Pancreas (tissue), 10 donors: ENCODE data around the gene MLLT10. TPM values are rescaled to one million over a fixed set of nuclear protein-coding genes. Genes with fewer than 3 reads are reported as not detected.

Experiments
- ATAC-seq, 4 donors: fragments of 200-7000 bp; cut with Tn5 transposase; one replicate each; pipeline versions ENCODE4 v1.8.0 to v1.9.1; 2020; ENCODE audit warnings: mild to moderate bottlenecking in 4 of 4, moderate library complexity in 4 of 4
- DNase-seq, 6 donors: peaks; one replicate each; pipeline ENCODE4 v3.0.0-alpha.2; 2020
- FAIRE-seq: peaks from 2 replicates; lab custom pipeline; 2012; peaks lifted over from hg19 to GRCh38; lab: Jason Lieb, UNC
- H3K27ac ChIP-seq, 4 donors: fragments of 200-600 bp; sonication (generic); 1 replicate in 3 of 4; 2 replicates in 1 of 4; pipeline versions ENCODE4 v1.5.0 to v1.8.0; 2020
- H3K27me3 ChIP-seq, 4 donors: fragments of 200-600 bp; one replicate each; pipeline ENCODE4 v1.8.0; 2021
- H3K36me3 ChIP-seq, 3 donors: fragments of 200-600 bp; sonication (generic) in 1 of 3; one replicate each; pipeline versions ENCODE4 v1.5.0 to v1.8.0; 2020 to 2021
- H3K4me1 ChIP-seq, 3 donors: fragments of 200-600 bp; one replicate each; pipeline ENCODE4 v1.8.0; 2021
- H3K4me3 ChIP-seq, 4 donors: fragments of 200-600 bp; sonication (generic) in 2 of 4; one replicate each; pipeline versions ENCODE4 v1.5.0 to v1.8.0; 2020 to 2021
- H3K9me3 ChIP-seq, 4 donors: fragments of 200-600 bp; one replicate each; pipeline ENCODE4 v1.8.0; 2021
- WGBS, 2 donors: extraction: QIAGEN DNeasy Blood & Tissue Kit; methylation state at CpG; one replicate each; pipeline ENCODE4 v1.1.7; 2013; 5-methylcytosine and 5-hydroxymethylcytosine counted together
- intact Hi-C, 3 donors: fragments of 100-400 bp; cut with DNase I; formaldehyde crosslinking; loops; one replicate each; pipeline versions ENCODE4 v1.11.1 to v1.14.2; 2022
- microRNA-seq, 2 donors: library from miRNA; unstranded; fragments of <30 nt; microRNA quantifications; one replicate each; pipeline versions ENCODE4 to v1.1.0, GENCODE V29; 2019 to 2020
- polyA plus RNA-seq, 2 donors: library from polyadenylated mRNA; stranded (reverse); fragments of 200-250 nt; gene quantifications; one replicate each; pipeline ENCODE4 v1.2.3, GENCODE V29; 2013
- total RNA-seq, 6 donors: library from RNA; stranded (reverse); fragmentation: NEBNext Ultra II Directional in 4 of 6; extraction: Animal tissue kit (Norgen Biotek cat#: 25700) in 4 of 6; gene quantifications; one replicate each; pipeline versions ENCODE4 v1.2.1 to v1.2.4, GENCODE V29; 2021 to 2023
- TF ChIP-seq, protein P1 (sequence below), 4 donors: fragments of 200-600 bp; sonication (generic) in 3 of 4; IDR thresholded peaks; one replicate each; pipeline versions ENCODE4 v1.5.0 to v1.8.0; 2021; ENCODE audit warnings: antibody characterized with exemption in 4 of 4
- donor health status: healthy with polysubstance abuse.
- donor health status: DM: no; HTN: no; CAD: no; lungs with moderate emphysema.
- donor health status: DM: no; HTN: no; CAD: no.
- donor health status: control.
- donor health status: control.
- donor health status: Bipolar disorder and iron deficiency.
- donor health status: DM: yes; HTN: yes; CAD: no.
- donor health status: DM: no; HTN: no; CAD: no.
- donor health status: DM: no; HTN: no; CAD: no.
- donor health status: DM: yes; HTN: yes; CAD: no.

Gene MLLT10
- total and polyA plus RNA-seq, 8 donors: 10.7 to 25.1 (median 15.0) TPM

GRCh38 chr10:21769041-21769440, 235.0 kb downstream of the MLLT10 start:
- DNase-seq (no peak), ATAC-seq (no peak), FAIRE-seq (no peak)
- 56 to 65% methylated on average over 3 of the region's 3 CpGs for WGBS, 2 donors
- Histone ChIP-seq H3K9me3 (no peaks in the 10 kb centered on the region), H3K4me3 (no peak overlapping the region), H3K27me3 (no peaks in the 10 kb centered on the region), H3K4me1 (no peaks in the 10 kb centered on the region), H3K36me3 (no peaks in the 10 kb centered on the region), H3K27ac (no peak overlapping the region)
- intact Hi-C loops: no loop called here
- TF ChIP-seq, protein P1, sequence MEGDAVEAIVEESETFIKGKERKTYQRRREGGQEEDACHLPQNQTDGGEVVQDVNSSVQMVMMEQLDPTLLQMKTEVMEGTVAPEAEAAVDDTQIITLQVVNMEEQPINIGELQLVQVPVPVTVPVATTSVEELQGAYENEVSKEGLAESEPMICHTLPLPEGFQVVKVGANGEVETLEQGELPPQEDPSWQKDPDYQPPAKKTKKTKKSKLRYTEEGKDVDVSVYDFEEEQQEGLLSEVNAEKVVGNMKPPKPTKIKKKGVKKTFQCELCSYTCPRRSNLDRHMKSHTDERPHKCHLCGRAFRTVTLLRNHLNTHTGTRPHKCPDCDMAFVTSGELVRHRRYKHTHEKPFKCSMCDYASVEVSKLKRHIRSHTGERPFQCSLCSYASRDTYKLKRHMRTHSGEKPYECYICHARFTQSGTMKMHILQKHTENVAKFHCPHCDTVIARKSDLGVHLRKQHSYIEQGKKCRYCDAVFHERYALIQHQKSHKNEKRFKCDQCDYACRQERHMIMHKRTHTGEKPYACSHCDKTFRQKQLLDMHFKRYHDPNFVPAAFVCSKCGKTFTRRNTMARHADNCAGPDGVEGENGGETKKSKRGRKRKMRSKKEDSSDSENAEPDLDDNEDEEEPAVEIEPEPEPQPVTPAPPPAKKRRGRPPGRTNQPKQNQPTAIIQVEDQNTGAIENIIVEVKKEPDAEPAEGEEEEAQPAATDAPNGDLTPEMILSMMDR (IDR thresholded peaks at IDR 0.05): no peak

GRCh38 chr10:21771219-21771618, 237.2 kb downstream of the MLLT10 start:
- FAIRE-seq (no peak), DNase-seq (no peak), ATAC-seq (no peak)
- Histone ChIP-seq H3K27me3 (no peaks in the 10 kb centered on the region), H3K4me1 (no peaks in the 10 kb centered on the region), H3K9me3 (no peaks in the 10 kb centered on the region), H3K4me3 (no peak overlapping the region), H3K27ac (no peak overlapping the region), H3K36me3 (no peaks in the 10 kb centered on the region)
- intact Hi-C loops: no loop called here
- 97% methylated on average over 4 of the region's 4 CpGs for WGBS, 2 donors
- TF ChIP-seq, protein P1 (IDR thresholded peaks at IDR 0.05): no peak

DNA sequence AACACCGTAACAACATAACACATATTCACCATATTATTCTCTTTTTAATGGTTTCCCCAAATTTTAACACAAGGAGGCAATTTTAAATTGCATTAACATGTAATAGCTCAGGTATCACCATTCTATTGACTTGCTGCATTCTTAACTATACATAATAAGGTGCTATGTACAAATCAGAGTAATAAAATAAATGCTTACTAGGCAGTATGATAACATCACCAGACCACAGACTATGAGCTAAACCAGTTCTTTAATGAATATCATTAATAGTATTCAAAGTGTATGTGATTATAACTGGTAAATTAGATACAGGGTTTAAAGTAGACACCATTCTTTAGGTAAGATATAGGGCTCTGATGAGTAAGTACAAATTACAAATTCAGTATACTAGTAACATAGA, 242.9 kb downstream of the MLLT10 start:
- Histone ChIP-seq H3K27me3 (no peaks in the 10 kb centered on the region), H3K4me3 (no peak overlapping the region), H3K36me3 (no peaks in the 10 kb centered on the region), H3K4me1 (no peaks in the 10 kb centered on the region), H3K27ac (no peak overlapping the region), H3K9me3 (no peaks in the 10 kb centered on the region)
- no peak for ATAC-seq
- TF ChIP-seq, protein P1 (IDR thresholded peaks at IDR 0.05): no peak
- intact Hi-C loops: no loop called here
- FAIRE-seq: no peak
- no peak for DNase-seq
- WGBS, 2 donors: 100% methylated on average over 1 of the region's 1 CpG

DNA sequence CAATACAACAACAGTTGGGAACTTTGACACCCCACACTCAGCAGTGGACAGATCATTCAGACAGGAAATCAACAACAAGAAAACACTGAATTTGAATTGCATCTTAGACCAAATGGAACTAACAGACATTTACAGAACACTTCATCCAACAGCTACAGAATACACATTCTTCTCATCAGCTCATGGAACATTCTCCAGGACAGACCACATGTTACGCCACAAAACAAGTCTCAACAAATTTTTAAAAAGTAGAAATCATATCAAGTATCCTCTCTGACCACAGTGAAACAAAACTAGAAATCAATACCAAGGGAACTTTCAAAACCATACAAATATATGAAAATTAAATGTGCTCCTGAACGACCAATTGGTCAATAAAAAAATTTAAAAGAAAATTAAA, 257.2 kb downstream of the MLLT10 start:
- Histone ChIP-seq H3K4me3 (no peak overlapping the region), H3K36me3 (no peaks in the 10 kb centered on the region), H3K4me1 (no peaks in the 10 kb centered on the region), H3K27me3 (no peaks in the 10 kb centered on the region), H3K9me3 (no peaks in the 10 kb centered on the region), H3K27ac (no peak overlapping the region)
- intact Hi-C loops: no loop called here
- no peak for DNase-seq
- no peak for ATAC-seq
- TF ChIP-seq, protein P1 (IDR thresholded peaks at IDR 0.05): no peak
- WGBS, 2 donors: 95 to 96% methylated on average over 2 of the region's 2 CpGs
- no peak for FAIRE-seq

Small RNA genes lying within 50 kb of the gene (microRNA-seq; reads per million reads assigned to microRNA genes)
- 0 to 0.39 reads per million in 2 donors for gene MIR1915

Other genes starting within 250 kb of the MLLT10 start
- gene SKIDA1, start 8.6 kb upstream of the MLLT10 start, total RNA-seq: under 1 TPM; 0.51 to 0.97 (median 0.62) TPM
- gene SKIDA1, start 8.6 kb upstream of the MLLT10 start, polyA plus RNA-seq: under 1 TPM; 0.23 to 0.52 TPM